HL-60 (cell line): ENCODE results near the gene LRRC73.

ENCODE experiments used
- DNase-seq, 2 experiments: peaks; one replicate each; pipeline ENCODE4 v3.0.0-alpha.2; 2010 to 2020; ENCODE audit warnings: low read depth in 1 of 2, low spot score in 1 of 2
- H3K27ac ChIP-seq: fragments of 250-450 bp; sonication (Bioruptor Pico); replicated peaks from 2 replicates; pipeline ENCODE4 v1.5.1; 2020; ENCODE audit warnings: mild to moderate bottlenecking, moderate library complexity
- H3K27me3 ChIP-seq: fragments of 250-450 bp; sonication (Bioruptor Pico); 2 replicates; pipeline ENCODE4 v1.5.1; 2021; ENCODE audit warnings: mild to moderate bottlenecking, moderate library complexity; ENCODE audit not compliant: insufficient read depth, poor library complexity, severe bottlenecking
- H3K4me3 ChIP-seq: replicated peaks from 2 replicates; pipeline ENCODE4 v1.5.1; 2011; ENCODE audit warnings: mild to moderate bottlenecking, control low read depth, low read length; ENCODE audit not compliant: insufficient read depth
- GABPA ChIP-seq: IDR thresholded peaks from 2 replicates; pipeline ENCODE4 v1.6.1; 2012; ENCODE audit warnings: low read depth
- POLR2AphosphoS5 ChIP-seq: IDR thresholded peaks from 2 replicates; pipeline ENCODE4 v1.6.1; 2012; ENCODE audit warnings: low read depth
- SPI1 ChIP-seq: IDR thresholded peaks from 2 replicates; pipeline ENCODE4 v1.6.1; 2012; ENCODE audit warnings: low read depth, mild to moderate bottlenecking, borderline replicate concordance
- TF ChIP-seq, protein P1 (sequence below): IDR thresholded peaks from one replicate; pipeline ENCODE4 v1.5.1; 2011; ENCODE audit warnings: low read length, control low read depth, inconsistent platforms; ENCODE audit not compliant: insufficient read depth
- TF ChIP-seq, protein P2 (sequence below): IDR thresholded peaks from 2 replicates; pipeline ENCODE4 v1.6.1; 2012; ENCODE audit warnings: low read depth; ENCODE audit not compliant: insufficient replicate concordance

The LRRC73 gene

DNA sequence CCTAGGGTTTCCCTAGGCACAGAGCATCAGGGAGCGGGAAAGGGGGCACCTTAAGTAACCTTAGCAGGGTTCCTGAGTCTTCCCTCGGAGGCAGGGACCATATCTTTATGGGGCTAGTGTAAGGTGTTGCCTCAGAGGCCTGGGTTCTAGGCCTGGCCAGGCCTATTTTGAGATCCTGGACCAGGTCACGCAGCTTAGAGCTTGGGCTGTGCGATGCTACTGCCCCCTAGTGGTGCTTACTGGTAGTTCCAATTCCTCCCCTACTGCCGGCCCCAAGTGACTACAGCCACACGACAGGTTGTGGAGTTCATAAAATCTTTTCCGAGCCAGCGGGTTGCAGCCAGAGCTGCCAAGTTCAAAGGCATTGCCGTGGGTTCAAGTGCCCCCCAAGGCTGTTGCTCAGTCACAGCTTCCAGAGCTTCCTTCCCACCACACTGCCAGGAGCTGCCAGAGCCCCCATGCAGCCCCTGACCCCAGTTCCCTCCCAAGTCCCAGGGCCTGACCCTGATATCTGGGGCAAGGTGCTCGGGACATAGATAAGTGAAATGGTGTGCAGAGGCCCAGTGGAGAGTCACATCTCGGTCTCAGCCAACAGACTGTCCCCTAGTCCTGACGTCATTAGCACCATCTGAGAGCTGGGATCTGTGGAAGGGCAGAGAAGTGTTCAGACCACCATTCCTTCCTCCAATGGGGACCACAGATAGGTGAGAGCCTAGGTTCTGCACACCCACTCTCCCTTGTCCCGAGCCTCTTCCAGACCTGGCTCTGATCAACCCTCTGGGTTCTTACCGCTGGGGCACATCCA is 3.3 kb downstream of the LRRC73 start:
- no peak overlapping the region for H3K4me3 ChIP-seq
- TF ChIP-seq GABPA: no peak
- TF ChIP-seq POLR2AphosphoS5: no peak
- TF ChIP-seq SPI1: no peak
- TF ChIP-seq, protein P1, sequence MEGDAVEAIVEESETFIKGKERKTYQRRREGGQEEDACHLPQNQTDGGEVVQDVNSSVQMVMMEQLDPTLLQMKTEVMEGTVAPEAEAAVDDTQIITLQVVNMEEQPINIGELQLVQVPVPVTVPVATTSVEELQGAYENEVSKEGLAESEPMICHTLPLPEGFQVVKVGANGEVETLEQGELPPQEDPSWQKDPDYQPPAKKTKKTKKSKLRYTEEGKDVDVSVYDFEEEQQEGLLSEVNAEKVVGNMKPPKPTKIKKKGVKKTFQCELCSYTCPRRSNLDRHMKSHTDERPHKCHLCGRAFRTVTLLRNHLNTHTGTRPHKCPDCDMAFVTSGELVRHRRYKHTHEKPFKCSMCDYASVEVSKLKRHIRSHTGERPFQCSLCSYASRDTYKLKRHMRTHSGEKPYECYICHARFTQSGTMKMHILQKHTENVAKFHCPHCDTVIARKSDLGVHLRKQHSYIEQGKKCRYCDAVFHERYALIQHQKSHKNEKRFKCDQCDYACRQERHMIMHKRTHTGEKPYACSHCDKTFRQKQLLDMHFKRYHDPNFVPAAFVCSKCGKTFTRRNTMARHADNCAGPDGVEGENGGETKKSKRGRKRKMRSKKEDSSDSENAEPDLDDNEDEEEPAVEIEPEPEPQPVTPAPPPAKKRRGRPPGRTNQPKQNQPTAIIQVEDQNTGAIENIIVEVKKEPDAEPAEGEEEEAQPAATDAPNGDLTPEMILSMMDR: peak; percentile 89
- TF ChIP-seq, protein P2, sequence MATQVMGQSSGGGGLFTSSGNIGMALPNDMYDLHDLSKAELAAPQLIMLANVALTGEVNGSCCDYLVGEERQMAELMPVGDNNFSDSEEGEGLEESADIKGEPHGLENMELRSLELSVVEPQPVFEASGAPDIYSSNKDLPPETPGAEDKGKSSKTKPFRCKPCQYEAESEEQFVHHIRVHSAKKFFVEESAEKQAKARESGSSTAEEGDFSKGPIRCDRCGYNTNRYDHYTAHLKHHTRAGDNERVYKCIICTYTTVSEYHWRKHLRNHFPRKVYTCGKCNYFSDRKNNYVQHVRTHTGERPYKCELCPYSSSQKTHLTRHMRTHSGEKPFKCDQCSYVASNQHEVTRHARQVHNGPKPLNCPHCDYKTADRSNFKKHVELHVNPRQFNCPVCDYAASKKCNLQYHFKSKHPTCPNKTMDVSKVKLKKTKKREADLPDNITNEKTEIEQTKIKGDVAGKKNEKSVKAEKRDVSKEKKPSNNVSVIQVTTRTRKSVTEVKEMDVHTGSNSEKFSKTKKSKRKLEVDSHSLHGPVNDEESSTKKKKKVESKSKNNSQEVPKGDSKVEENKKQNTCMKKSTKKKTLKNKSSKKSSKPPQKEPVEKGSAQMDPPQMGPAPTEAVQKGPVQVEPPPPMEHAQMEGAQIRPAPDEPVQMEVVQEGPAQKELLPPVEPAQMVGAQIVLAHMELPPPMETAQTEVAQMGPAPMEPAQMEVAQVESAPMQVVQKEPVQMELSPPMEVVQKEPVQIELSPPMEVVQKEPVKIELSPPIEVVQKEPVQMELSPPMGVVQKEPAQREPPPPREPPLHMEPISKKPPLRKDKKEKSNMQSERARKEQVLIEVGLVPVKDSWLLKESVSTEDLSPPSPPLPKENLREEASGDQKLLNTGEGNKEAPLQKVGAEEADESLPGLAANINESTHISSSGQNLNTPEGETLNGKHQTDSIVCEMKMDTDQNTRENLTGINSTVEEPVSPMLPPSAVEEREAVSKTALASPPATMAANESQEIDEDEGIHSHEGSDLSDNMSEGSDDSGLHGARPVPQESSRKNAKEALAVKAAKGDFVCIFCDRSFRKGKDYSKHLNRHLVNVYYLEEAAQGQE: no peak
- H3K27ac ChIP-seq: no peak overlapping the region
- DNase-seq: peak; percentile 73 to 79
- H3K27me3 ChIP-seq: peaks cover 3% of the 10 kb centered on the region

DNA sequence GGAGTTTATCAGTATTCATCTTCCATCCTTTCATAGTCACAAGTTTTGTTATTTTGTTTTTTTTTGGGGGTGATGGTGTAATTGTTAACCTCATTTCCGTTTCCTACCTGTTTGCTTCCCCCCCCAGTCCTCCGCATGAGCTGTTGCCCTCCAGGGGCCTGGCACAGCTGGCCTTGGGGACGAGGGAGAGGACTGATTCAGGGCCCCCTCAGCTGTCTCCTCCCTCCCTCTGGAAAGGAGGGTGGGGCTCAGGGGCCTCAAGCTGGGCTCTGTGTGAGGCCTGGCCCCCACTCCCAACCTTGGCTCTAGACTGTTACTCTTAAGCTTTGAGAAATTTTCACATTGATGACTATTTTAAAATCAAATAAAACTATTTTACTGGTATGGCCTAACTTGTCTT is 4.0 kb downstream of the LRRC73 start:
- H3K27me3 ChIP-seq: peaks cover 3% of the 10 kb centered on the region
- no peak for TF ChIP-seq GABPA
- TF ChIP-seq, protein P1: no peak
- TF ChIP-seq POLR2AphosphoS5: no peak
- TF ChIP-seq SPI1: no peak
- TF ChIP-seq, protein P2: no peak
- H3K27ac ChIP-seq: no peak overlapping the region
- no peak overlapping the region for H3K4me3 ChIP-seq
- DNase-seq: no peak

DNA sequence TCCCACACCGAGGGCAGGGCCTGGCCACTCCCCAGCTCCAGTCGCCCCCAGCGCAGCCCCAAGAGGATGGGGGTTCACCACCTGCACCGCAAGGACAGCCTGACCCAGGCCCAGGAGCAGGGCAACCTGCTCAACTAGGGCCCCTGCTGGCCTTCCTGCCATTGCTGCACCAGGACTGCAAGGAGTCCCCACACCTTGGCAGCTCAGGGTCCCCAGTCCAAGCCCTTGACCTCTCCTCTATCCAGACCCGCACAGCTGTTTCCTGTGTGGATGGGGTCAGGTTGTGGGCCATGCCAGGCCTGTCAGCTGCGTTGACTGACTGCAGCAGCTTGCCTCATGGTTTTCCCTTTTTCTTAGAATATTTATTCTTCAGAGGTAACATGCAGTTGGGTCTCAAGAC is 4.4 kb downstream of the LRRC73 start:
- Histone ChIP-seq H3K27me3 (peaks cover 3% of the 10 kb centered on the region), H3K4me3 (no peak overlapping the region), H3K27ac (no peak overlapping the region)
- DNase-seq: no peak
- TF ChIP-seq POLR2AphosphoS5: no peak

DNA sequence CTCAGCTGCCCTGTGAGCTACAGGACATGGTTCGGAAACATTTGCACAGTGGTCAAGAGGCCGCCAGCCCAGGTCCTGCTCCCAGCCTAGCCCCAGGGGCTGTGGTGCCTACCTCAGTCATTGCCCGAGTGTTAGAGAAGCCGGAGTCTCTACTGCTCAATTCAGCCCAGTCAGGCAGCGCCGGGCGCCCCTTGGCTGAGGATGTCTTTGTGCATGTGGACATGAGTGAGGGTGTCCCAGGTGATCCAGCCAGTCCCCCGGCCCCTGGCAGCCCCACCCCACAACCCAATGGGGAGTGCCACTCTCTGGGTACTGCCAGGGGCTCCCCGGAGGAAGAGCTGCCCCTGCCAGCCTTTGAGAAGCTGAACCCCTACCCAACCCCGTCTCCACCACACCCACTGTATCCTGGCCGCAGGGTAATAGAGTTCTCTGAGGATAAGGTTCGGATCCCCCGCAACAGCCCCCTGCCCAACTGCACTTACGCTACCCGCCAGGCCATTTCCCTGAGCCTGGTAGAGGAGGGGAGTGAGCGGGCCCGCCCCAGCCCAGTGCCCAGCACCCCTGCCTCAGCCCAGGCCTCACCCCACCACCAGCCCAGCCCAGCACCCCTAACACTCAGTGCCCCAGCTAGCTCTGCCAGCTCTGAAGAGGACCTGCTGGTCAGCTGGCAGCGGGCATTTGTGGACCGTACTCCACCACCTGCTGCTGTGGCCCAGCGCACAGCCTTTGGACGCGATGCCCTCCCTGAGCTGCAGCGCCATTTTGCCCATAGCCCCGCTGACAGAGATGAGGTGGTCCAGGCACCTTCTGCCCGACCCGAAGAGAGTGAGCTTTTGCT is 5.2 kb downstream of the LRRC73 start:
- no peak for DNase-seq
- peaks cover 3% of the 10 kb centered on the region for H3K27me3 ChIP-seq
- no peak for TF ChIP-seq GABPA
- TF ChIP-seq, protein P2: no peak
- TF ChIP-seq POLR2AphosphoS5: no peak
- TF ChIP-seq, protein P1: no peak
- no peak for TF ChIP-seq SPI1
- no peak overlapping the region for H3K4me3 ChIP-seq
- H3K27ac ChIP-seq: no peak overlapping the region
